Activated CD4-positive, CD25-positive, alpha-beta regulatory T cell treated with anti-CD3 and anti-CD28 coated beads, Interleukin-2, amount 50 U/mL, for 16 hours (primary cell): Measurements from ENCODE around the gene ADAM10.
"Not testable (repeated sequence)": the region's sequence is repeated elsewhere in the genome, so short reads cannot be mapped to it uniquely, and the experiment has no call there.

Source experiments
- DNase-seq: peaks from one replicate; pipeline ENCODE4 v3.0.0-alpha.2; 2020; ENCODE audit warnings: low read depth, low spot score

The ADAM10 gene

GRCh38 chr15:58676766-58677165 lies 72.7 kb downstream of the ADAM10 start:
- no peak for DNase-seq

GRCh38 chr15:58671186-58671585 lies 78.3 kb downstream of the ADAM10 start:
- DNase-seq, result no peak

GRCh38 chr15:58669108-58669507 lies 80.4 kb downstream of the ADAM10 start:
- no peak for DNase-seq

GRCh38 chr15:58666957-58667356 lies 82.5 kb downstream of the ADAM10 start:
- DNase-seq, result no peak

- no peak for DNase-seq
Measured at GRCh38 chr15:58665672-58666071, 83.8 kb downstream of the ADAM10 start.

GRCh38 chr15:58650102-58650501 lies 99.4 kb downstream of the ADAM10 start:
- no peak for DNase-seq

- DNase-seq, result no peak
Measured at GRCh38 chr15:58649175-58649574, 100.3 kb downstream of the ADAM10 start.

- DNase-seq, result no peak
Measured at GRCh38 chr15:58643996-58644395, 105.5 kb downstream of the ADAM10 start.

- no peak for DNase-seq
Measured at GRCh38 chr15:58641660-58642059, 107.8 kb downstream of the ADAM10 start.

GRCh38 chr15:58639992-58640391 lies 109.5 kb downstream of the ADAM10 start:
- DNase-seq, result no peak

- no peak for DNase-seq
Measured at GRCh38 chr15:58639002-58639756, 110.3 kb downstream of the ADAM10 start.

GRCh38 chr15:58632789-58633188 lies 116.7 kb downstream of the ADAM10 start:
- no peak for DNase-seq

- DNase-seq, result no peak
Measured at GRCh38 chr15:58631319-58631718, 118.2 kb downstream of the ADAM10 start.

- no peak for DNase-seq
Measured at GRCh38 chr15:58629625-58630024, 119.9 kb downstream of the ADAM10 start.

GRCh38 chr15:58628206-58628947 lies 121.1 kb downstream of the ADAM10 start:
- DNase-seq, result no peak

GRCh38 chr15:58627701-58628100 lies 121.8 kb downstream of the ADAM10 start:
- no peak for DNase-seq

GRCh38 chr15:58627046-58627445 lies 122.5 kb downstream of the ADAM10 start:
- DNase-seq, result no peak

- no peak for DNase-seq
Measured at GRCh38 chr15:58626378-58626777, 123.1 kb downstream of the ADAM10 start.

- no peak for DNase-seq
Measured at GRCh38 chr15:58622877-58623276, 126.6 kb downstream of the ADAM10 start.

GRCh38 chr15:58620268-58620667 lies 129.2 kb downstream of the ADAM10 start:
- DNase-seq, result not testable (repeated sequence)

GRCh38 chr15:58616171-58616570 lies 133.3 kb downstream of the ADAM10 start:
- DNase-seq, result no peak

- no peak for DNase-seq
Measured at GRCh38 chr15:58611731-58612676, 137.5 kb downstream of the ADAM10 start.
